GM23248 (cell line): ENCODE results near the gene KIF5B. TPM values are rescaled to one million over a fixed set of nuclear protein-coding genes. Genes with fewer than 3 reads are reported as not detected.
A peak's percentile ranks its signal among the peaks of the same experiment; 100 is the strongest.

Source experiments
- DNase-seq: peaks from one replicate; pipeline ENCODE4 v3.0.0-alpha.2; 2015
- H2AFZ ChIP-seq: fragments of 200-600 bp; sonication (generic); 2 replicates; pipeline ENCODE4 v1.6.1; 2016; ENCODE audit warnings: antibody characterized with exemption
- H3F3A ChIP-seq: fragments of 200-600 bp; sonication (generic); 2 replicates; pipeline ENCODE4 v1.6.1; 2016; ENCODE audit warnings: mild to moderate bottlenecking, antibody characterized with exemption, mixed run types; ENCODE audit not compliant: insufficient read depth
- H3K27ac ChIP-seq: fragments of 200-600 bp; sonication (generic); 2 replicates; pipeline ENCODE4 v1.5.1; 2016; ENCODE audit warnings: mild to moderate bottlenecking
- H3K27me3 ChIP-seq: fragments of 200-600 bp; sonication (generic); replicated peaks from 2 replicates; pipeline ENCODE4 v1.6.1; 2016; ENCODE audit warnings: mild to moderate bottlenecking; ENCODE audit not compliant: insufficient read depth
- H3K36me3 ChIP-seq: fragments of 200-600 bp; sonication (generic); 2 replicates; pipeline ENCODE4 v1.6.1; 2016; ENCODE audit warnings: low read depth, mild to moderate bottlenecking
- H3K4me1 ChIP-seq: fragments of 200-600 bp; sonication (generic); 2 replicates; pipeline ENCODE4 v1.6.1; 2016; ENCODE audit warnings: mild to moderate bottlenecking; ENCODE audit not compliant: insufficient read depth
- H3K4me2 ChIP-seq: fragments of 200-600 bp; sonication (generic); one replicate; pipeline ENCODE4 v1.6.1; 2016; ENCODE audit warnings: mild to moderate bottlenecking; ENCODE audit not compliant: unreplicated experiment
- H3K4me3 ChIP-seq: fragments of 200-600 bp; sonication (generic); 2 replicates; pipeline ENCODE4 v1.5.1; 2016; ENCODE audit warnings: mild to moderate bottlenecking
- H3K79me2 ChIP-seq: fragments of 200-600 bp; sonication (generic); 2 replicates; pipeline ENCODE4 v1.6.1; 2016; ENCODE audit warnings: mild to moderate bottlenecking; ENCODE audit not compliant: insufficient read depth
- H3K9ac ChIP-seq: fragments of 200-600 bp; sonication (generic); 2 replicates; pipeline ENCODE4 v1.6.1; 2016; ENCODE audit warnings: mild to moderate bottlenecking
- H3K9me2 ChIP-seq: fragments of 200-600 bp; sonication (generic); 2 replicates; pipeline ENCODE4 v1.6.1; 2016; ENCODE audit warnings: mixed run types, mild to moderate bottlenecking, moderate library complexity; ENCODE audit not compliant: insufficient read depth
- H3K9me3 ChIP-seq: fragments of 200-600 bp; sonication (generic); one replicate; pipeline ENCODE4 v1.6.1; 2017; ENCODE audit warnings: low read depth
- H4K20me1 ChIP-seq: fragments of 200-600 bp; sonication (generic); 2 replicates; pipeline ENCODE4 v1.6.0; 2016; ENCODE audit not compliant: insufficient read depth
- EZH2 ChIP-seq: fragments of 200-600 bp; sonication (generic); IDR thresholded peaks from 2 replicates; pipeline ENCODE4 v1.6.1; 2018; ENCODE audit warnings: antibody characterized with exemption, mild to moderate bottlenecking; ENCODE audit not compliant: insufficient read depth, poor library complexity, severe bottlenecking
- EZH2phosphoT487 ChIP-seq: fragments of 200-600 bp; sonication (generic); IDR thresholded peaks from 2 replicates; pipeline ENCODE4 v1.6.1; 2018; ENCODE audit warnings: antibody characterized with exemption, moderate library complexity, mild to moderate bottlenecking, low read depth; ENCODE audit not compliant: insufficient read depth
- WGBS, 2 experiments: methylation state at CpG; one replicate each; pipeline ENCODE4 v1.1.6; 2015 to 2017; ENCODE audit warnings: low lambda C conversion rate in 2 of 2, low coverage in 1 of 2; ENCODE audit errors: missing lambda C conversion rate in 2 of 2; 5-methylcytosine and 5-hydroxymethylcytosine counted together
- in situ Hi-C: fragments of 300-500 bp; cut with MboI; formaldehyde crosslinking; loops from 2 replicates; pipeline ENCODE4 v1.15.0; 2020
- polyA plus RNA-seq: library from polyadenylated mRNA; unstranded; fragments of >200 nt; fragmentation: Nextera tagmentation; extraction: Ambion mirVana; gene quantifications from 2 replicates; pipeline ENCODE4 v1.2.1, GENCODE V29; 2016
- total RNA-seq: library from RNA; depleted of rRNA; stranded (reverse); fragments of >200 nt; shearing (Covaris generic); gene quantifications from 2 replicates; pipeline ENCODE4 v1.2.3, GENCODE V29; 2014

KIF5B gene
- total and polyA plus RNA-seq, 2 experiments from 2014 or later = 81.5 to 133 TPM

GRCh38 chr10:32041290-32042028, 14.8 kb downstream of the KIF5B start:
- Histone ChIP-seq H3K9ac (peak overlapping the region; percentile 43; the same call in 1 of the 2 replicates), H2AFZ (no peak overlapping the region)

GRCh38 chr10:32039734-32040133, 16.5 kb downstream of the KIF5B start:
- in situ Hi-C loops = no loop called here
- Histone ChIP-seq H3K27ac (no peak overlapping the region), H3K27me3 (no peaks in the 10 kb centered on the region)

More at GRCh38 chr10:32041290-32042028, 14.8 kb downstream of the KIF5B start:
- Histone ChIP-seq H3K27ac (peak overlapping the region; percentile 85), H3K4me3 (no peak overlapping the region), H3K27me3 (no peaks in the 10 kb centered on the region), H3F3A (peaks cover 52% of the 10 kb centered on the region), H3K79me2 (peaks cover 99% of the 10 kb centered on the region), H3K4me2 (no peak overlapping the region), H3K36me3 (peaks cover 73% of the 10 kb centered on the region), H3K9me2 (no peaks in the 10 kb centered on the region), H3K9me3 (no peaks in the 10 kb centered on the region), H3K4me1 (peaks cover 44% of the 10 kb centered on the region), H4K20me1 (peaks cover 15% of the 10 kb centered on the region; the same call in 1 of the 2 replicates)
- 38 to 47% methylated on average over 1 of the region's 1 CpG for WGBS, 2 experiments
- in situ Hi-C loops = no loop called here
- DNase-seq = no peak
- no peak for TF ChIP-seq EZH2phosphoT487
- TF ChIP-seq EZH2 = no peak

GRCh38 chr10:32038777-32039176, 17.4 kb downstream of the KIF5B start:
- no peaks in the 10 kb centered on the region for H3K9me2 ChIP-seq
- no peaks in the 10 kb centered on the region for H3K27me3 ChIP-seq
- WGBS, 2 experiments = 85 to 87% methylated on average over 3 of the region's 3 CpGs
- H2AFZ ChIP-seq = no peak overlapping the region
- no peak overlapping the region for H3K27ac ChIP-seq
- no peak for TF ChIP-seq EZH2phosphoT487
- TF ChIP-seq EZH2 = no peak
- H3K36me3 ChIP-seq = peaks cover 73% of the 10 kb centered on the region
- no peak overlapping the region for H3K4me3 ChIP-seq
- no peak overlapping the region for H3K9ac ChIP-seq
- DNase-seq = no peak
- H4K20me1 ChIP-seq = peaks cover 7% of the 10 kb centered on the region; the same call in 1 of the 2 replicates
- peaks cover 44% of the 10 kb centered on the region for H3K4me1 ChIP-seq
- peaks cover 99% of the 10 kb centered on the region for H3K79me2 ChIP-seq
- in situ Hi-C loops = no loop called here
- H3K9me3 ChIP-seq = no peaks in the 10 kb centered on the region
- H3F3A ChIP-seq = peaks cover 25% of the 10 kb centered on the region
- H3K4me2 ChIP-seq = no peak overlapping the region

More at GRCh38 chr10:32039734-32040133, 16.5 kb downstream of the KIF5B start:
- Histone ChIP-seq H3K9ac (no peak overlapping the region), H4K20me1 (peaks cover 15% of the 10 kb centered on the region; the same call in 1 of the 2 replicates), H2AFZ (no peak overlapping the region), H3F3A (peaks cover 35% of the 10 kb centered on the region), H3K36me3 (peaks cover 73% of the 10 kb centered on the region), H3K9me3 (no peaks in the 10 kb centered on the region), H3K4me3 (no peak overlapping the region), H3K4me2 (no peak overlapping the region), H3K9me2 (no peaks in the 10 kb centered on the region), H3K4me1 (peaks cover 44% of the 10 kb centered on the region), H3K79me2 (peaks cover 99% of the 10 kb centered on the region)
- TF ChIP-seq EZH2 (no peak), EZH2phosphoT487 (no peak)
- 92 to 97% methylated on average over 1 of the region's 1 CpG for WGBS, 2 experiments
- DNase-seq = no peak

GRCh38 chr10:32036922-32037321, 19.3 kb downstream of the KIF5B start:
- Histone ChIP-seq H3K79me2 (peaks cover 98% of the 10 kb centered on the region), H3F3A (peaks cover 9% of the 10 kb centered on the region; the same call in 1 of the 2 replicates), H3K9me3 (no peaks in the 10 kb centered on the region), H3K4me1 (peaks cover 30% of the 10 kb centered on the region), H3K27ac (no peak overlapping the region), H3K9ac (no peak overlapping the region), H3K4me3 (no peak overlapping the region), H3K27me3 (no peaks in the 10 kb centered on the region), H3K4me2 (no peak overlapping the region), H2AFZ (no peak overlapping the region), H3K36me3 (peaks cover 84% of the 10 kb centered on the region), H3K9me2 (no peaks in the 10 kb centered on the region), H4K20me1 (no peaks in the 10 kb centered on the region)
- in situ Hi-C loops = no loop called here
- WGBS, 2 experiments = 98% methylated on average over 4 of the region's 4 CpGs
- no peak for DNase-seq
- no peak for TF ChIP-seq EZH2phosphoT487
- TF ChIP-seq EZH2 = no peak
